Mesothelial cell of epicardium (in vitro differentiated cells): ENCODE data around the gene SMAD6. TPM values are rescaled to one million over a fixed set of nuclear protein-coding genes. Genes with fewer than 3 reads are reported as not detected.
"Not testable (repeated sequence)": the region's sequence is repeated elsewhere in the genome, so short reads cannot be mapped to it uniquely, and the experiment has no call there.

Experiments
- DNase-seq, 2 experiments: peaks; one replicate each; pipeline ENCODE4 v3.0.0; 2021; ENCODE audit warnings: low spot score in 2 of 2; ENCODE audit not compliant: unreplicated experiment in 2 of 2
- H3K27ac Mint-ChIP-seq: 2 replicates; pipeline ENCODE4 v1.8.0; 2021; ENCODE audit warnings: mixed read lengths
- H3K27me3 Mint-ChIP-seq: 2 replicates; pipeline ENCODE4 v1.8.0; 2021; ENCODE audit warnings: low read depth, mixed read lengths
- H3K36me3 Mint-ChIP-seq: 2 replicates; pipeline ENCODE4 v1.8.0; 2021; ENCODE audit warnings: mixed read lengths
- H3K4me1 Mint-ChIP-seq: 2 replicates; pipeline ENCODE4 v1.8.0; 2021; ENCODE audit warnings: mixed read lengths
- H3K4me3 Mint-ChIP-seq: 2 replicates; pipeline ENCODE4 v1.8.0; 2021; ENCODE audit warnings: mild to moderate bottlenecking, moderate library complexity, mixed read lengths
- H3K9me3 Mint-ChIP-seq: 2 replicates; pipeline ENCODE4 v1.8.0; 2021; ENCODE audit warnings: mixed read lengths
- total RNA-seq: library from RNA; stranded (reverse); gene quantifications from 3 replicates; pipeline ENCODE4 v1.2.1, GENCODE V29; 2021
- TF ChIP-seq, protein P1 (sequence below): fragments of 200-600 bp; sonication (generic); IDR thresholded peaks from one replicate; pipeline ENCODE4 v1.5.0; 2021; ENCODE audit warnings: antibody characterized with exemption; ENCODE audit not compliant: unreplicated experiment

Gene SMAD6
- total RNA-seq, 1 donor from 2014 or later, result 176 TPM

GRCh38 chr15:66827039-66827697 is 125.1 kb downstream of the SMAD6 start:
- no peaks in the 10 kb centered on the region for H3K36me3 Mint-ChIP-seq
- no peak for DNase-seq
- no peak overlapping the region for H3K4me3 Mint-ChIP-seq
- H3K9me3 Mint-ChIP-seq, result no peaks in the 10 kb centered on the region
- no peaks in the 10 kb centered on the region for H3K27me3 Mint-ChIP-seq
- H3K4me1 Mint-ChIP-seq, result peaks cover 47% of the 10 kb centered on the region
- TF ChIP-seq, protein P1, sequence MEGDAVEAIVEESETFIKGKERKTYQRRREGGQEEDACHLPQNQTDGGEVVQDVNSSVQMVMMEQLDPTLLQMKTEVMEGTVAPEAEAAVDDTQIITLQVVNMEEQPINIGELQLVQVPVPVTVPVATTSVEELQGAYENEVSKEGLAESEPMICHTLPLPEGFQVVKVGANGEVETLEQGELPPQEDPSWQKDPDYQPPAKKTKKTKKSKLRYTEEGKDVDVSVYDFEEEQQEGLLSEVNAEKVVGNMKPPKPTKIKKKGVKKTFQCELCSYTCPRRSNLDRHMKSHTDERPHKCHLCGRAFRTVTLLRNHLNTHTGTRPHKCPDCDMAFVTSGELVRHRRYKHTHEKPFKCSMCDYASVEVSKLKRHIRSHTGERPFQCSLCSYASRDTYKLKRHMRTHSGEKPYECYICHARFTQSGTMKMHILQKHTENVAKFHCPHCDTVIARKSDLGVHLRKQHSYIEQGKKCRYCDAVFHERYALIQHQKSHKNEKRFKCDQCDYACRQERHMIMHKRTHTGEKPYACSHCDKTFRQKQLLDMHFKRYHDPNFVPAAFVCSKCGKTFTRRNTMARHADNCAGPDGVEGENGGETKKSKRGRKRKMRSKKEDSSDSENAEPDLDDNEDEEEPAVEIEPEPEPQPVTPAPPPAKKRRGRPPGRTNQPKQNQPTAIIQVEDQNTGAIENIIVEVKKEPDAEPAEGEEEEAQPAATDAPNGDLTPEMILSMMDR, result no peak
- peak overlapping the region; percentile 79 for H3K27ac Mint-ChIP-seq

GRCh38 chr15:66827698-66828055 is 125.6 kb downstream of the SMAD6 start:
- Mint-ChIP-seq H3K4me3 (no peak overlapping the region), H3K36me3 (no peaks in the 10 kb centered on the region), H3K4me1 (peaks cover 50% of the 10 kb centered on the region), H3K27ac (peak overlapping the region; percentile 79), H3K9me3 (no peaks in the 10 kb centered on the region), H3K27me3 (no peaks in the 10 kb centered on the region)
- DNase-seq, result no peak
- TF ChIP-seq, protein P1, result no peak

DNA sequence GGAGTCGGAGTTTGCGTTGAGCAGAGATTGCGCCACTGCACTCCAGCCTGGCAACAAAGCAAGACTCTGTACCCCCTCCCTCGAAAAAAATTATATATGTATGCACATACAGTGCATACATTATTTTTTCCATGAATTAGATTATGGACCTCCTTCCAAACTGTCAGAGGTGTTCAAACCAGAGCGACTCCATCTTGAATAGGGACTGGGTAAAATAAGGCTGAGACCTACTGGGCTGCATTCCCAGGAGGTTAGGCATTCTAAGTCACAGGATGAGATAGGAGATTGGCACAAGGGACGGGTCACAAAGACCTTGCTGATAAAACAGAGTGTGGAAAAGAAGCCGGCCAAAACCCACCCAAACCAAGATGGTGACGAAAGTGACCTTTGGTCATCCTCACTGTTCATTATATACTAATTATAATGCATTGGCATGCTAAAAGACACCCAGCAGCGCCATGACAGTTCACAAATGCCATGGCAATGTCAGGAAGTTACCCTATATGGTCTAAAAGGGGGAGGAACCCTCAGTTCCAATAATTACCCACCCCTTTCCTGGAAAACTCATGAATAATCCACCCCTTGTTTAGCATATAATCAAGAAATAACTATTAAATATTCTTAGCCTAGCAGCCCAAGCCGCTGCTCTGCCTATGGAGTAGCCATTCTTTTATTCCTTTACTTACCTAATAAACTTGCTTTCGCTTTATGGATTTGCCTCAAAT is 126.9 kb downstream of the SMAD6 start:
- H3K27me3 Mint-ChIP-seq, H3K9me3 Mint-ChIP-seq, H3K4me3 Mint-ChIP-seq, H3K36me3 Mint-ChIP-seq, DNase-seq: not testable (repeated sequence)
- H3K27ac Mint-ChIP-seq, result peak overlapping the region; percentile 64
- H3K4me1 Mint-ChIP-seq, result peaks cover 60% of the 10 kb centered on the region

GRCh38 chr15:66829551-66830121 is 127.6 kb downstream of the SMAD6 start:
- Mint-ChIP-seq H3K9me3 (no peaks in the 10 kb centered on the region), H3K36me3 (no peaks in the 10 kb centered on the region), H3K27ac (peak overlapping the region; percentile 64), H3K27me3 (no peaks in the 10 kb centered on the region), H3K4me3 (no peak overlapping the region), H3K4me1 (peaks cover 64% of the 10 kb centered on the region)
- TF ChIP-seq, protein P1, result no peak
- no peak for DNase-seq

- peak overlapping the region; percentile 79 for H3K27ac Mint-ChIP-seq
- H3K9me3 Mint-ChIP-seq, result no peaks in the 10 kb centered on the region
- no peak for DNase-seq
- no peak overlapping the region for H3K4me3 Mint-ChIP-seq
- H3K4me1 Mint-ChIP-seq, result peaks cover 71% of the 10 kb centered on the region
- H3K27me3 Mint-ChIP-seq, result no peaks in the 10 kb centered on the region
- TF ChIP-seq, protein P1, result no peak
- H3K36me3 Mint-ChIP-seq, result no peaks in the 10 kb centered on the region
Measured at GRCh38 chr15:66830358-66830757, 128.3 kb downstream of the SMAD6 start.

DNA sequence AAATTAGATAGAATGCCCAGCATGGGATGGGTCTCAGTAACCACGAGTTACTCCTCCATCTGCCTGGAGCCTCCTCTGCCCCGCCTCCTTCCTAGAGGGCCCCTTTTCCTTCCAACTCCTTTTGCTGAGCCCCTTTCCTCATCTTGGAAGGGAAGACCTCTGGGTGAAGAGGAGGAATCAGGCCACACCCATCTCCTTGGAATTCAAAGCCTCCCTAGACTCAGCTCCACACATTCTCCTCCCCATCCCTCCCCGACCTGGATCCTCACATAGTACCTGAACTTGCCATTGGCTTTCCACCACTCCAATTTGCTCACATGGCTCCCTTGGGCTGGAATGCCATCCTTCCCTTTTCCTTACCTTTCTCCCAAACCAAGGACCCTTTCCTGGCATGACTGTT is 128.8 kb downstream of the SMAD6 start:
- Mint-ChIP-seq H3K4me1 (peaks cover 76% of the 10 kb centered on the region), H3K9me3 (no peaks in the 10 kb centered on the region), H3K27ac (peak overlapping the region; percentile 79), H3K27me3 (no peaks in the 10 kb centered on the region), H3K36me3 (no peaks in the 10 kb centered on the region), H3K4me3 (no peak overlapping the region)
- TF ChIP-seq, protein P1, result no peak
- no peak for DNase-seq
